GM21737 (cell line): ENCODE measurements around the gene SPSB4.
"Not testable (repeated sequence)": the region's sequence is repeated elsewhere in the genome, so short reads cannot be mapped to it uniquely, and the experiment has no call there.

Experiments
- ATAC-seq: cut with Tn5 transposase; IDR thresholded peaks from one replicate; pipeline ENCODE4 v1.9.1; 2021; ENCODE audit warnings: mild to moderate bottlenecking, moderate library complexity; ENCODE audit not compliant: unreplicated experiment

The SPSB4 gene

GRCh38 chr3:141093971-141094684 is 43.0 kb downstream of the SPSB4 start:
- ATAC-seq = no peak

DNA sequence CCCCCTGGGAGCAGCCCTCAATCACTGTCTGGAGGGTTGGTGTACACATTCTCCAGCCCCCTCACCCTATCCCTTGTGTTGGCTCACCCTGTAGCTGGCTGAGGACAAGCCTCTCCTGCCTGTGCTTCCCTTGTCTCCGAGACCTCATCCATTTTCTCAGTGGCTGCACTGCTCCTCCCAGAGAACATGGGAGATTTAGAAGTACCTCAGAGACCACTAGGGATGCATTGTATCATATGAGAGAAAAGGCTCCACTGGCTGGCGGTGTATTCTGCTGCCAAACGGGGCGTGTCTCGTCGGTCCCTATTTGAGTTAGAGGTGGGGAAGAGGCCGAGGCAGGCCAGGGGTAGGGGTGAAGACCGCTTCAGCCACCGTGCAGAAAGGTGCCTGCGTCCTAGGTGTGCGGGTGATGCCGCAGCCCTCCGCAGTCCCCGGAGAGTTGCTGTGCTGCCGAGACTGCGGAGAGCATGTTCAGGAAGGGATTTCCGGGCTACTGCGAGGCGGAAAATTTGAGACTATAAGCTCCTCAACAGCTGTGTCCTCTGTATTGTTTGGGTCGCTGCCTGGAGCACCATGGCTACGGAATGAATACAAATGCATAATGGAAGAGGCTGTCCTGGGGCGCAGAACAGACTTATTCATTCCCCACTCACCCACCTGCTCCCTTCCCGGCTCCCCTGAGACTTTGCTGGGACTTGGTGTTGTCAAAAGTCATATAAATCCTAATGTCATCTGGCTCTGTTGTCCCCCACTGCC is 43.8 kb downstream of the SPSB4 start:
- ATAC-seq = no peak

GRCh38 chr3:141095546-141095937 is 44.4 kb downstream of the SPSB4 start:
- no peak for ATAC-seq

DNA sequence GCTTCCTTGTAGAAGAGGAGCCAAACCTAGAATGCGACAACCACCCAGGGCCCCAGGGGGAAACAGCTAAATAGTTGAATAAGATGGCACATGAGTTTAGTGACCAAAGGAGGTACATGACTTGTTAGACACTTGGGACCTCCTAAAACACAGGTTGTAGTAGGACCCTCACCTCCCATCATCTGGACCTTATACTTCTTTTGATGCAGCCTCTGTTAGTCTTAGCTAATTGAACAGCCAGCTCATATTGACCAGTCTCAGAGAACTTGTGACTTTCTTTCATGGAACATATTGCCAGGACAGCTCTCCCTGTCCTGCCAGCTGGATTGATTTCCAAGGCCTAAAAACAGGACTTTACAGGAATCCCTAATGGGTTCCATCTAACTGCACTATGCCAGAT is 45.0 kb downstream of the SPSB4 start:
- ATAC-seq = no peak

DNA sequence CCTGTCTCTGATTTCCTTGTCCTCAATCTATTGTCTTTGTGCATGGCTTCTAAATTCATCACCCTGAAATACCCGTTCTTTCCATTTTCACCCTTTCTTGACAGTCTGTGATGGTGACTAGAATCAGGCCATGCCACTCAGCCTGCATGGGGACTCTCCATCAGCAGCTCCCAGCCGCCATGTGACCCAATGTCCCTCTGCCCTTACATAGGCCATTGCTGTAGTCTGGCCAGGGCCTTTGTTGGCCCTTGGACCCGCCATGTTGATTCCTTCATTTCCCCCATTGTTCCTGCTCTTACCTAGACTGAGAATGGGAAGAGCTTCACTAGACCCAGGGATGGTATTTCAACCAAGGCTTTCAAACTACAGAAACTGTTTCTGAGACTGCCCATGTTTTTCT is 45.8 kb downstream of the SPSB4 start:
- no peak for ATAC-seq

DNA sequence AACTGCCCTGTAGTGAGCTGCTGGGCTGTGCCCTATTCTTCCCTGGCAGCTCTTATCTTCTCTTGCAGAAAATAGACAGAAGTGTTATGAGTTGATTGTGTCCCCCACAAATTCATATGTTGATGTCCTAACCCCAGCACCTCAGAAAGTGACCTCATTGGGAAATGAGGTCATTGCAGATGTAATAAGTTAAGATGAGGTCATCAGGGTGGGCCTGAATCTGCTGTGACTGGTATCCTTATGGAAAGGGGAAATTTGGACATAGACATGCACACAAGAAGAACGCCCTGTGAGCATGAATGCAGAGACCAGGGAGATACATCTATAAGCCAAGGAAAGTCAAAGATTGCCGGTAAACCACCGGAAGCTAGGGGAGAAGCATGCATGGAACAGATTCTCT is 49.0 kb downstream of the SPSB4 start:
- ATAC-seq = no peak

DNA sequence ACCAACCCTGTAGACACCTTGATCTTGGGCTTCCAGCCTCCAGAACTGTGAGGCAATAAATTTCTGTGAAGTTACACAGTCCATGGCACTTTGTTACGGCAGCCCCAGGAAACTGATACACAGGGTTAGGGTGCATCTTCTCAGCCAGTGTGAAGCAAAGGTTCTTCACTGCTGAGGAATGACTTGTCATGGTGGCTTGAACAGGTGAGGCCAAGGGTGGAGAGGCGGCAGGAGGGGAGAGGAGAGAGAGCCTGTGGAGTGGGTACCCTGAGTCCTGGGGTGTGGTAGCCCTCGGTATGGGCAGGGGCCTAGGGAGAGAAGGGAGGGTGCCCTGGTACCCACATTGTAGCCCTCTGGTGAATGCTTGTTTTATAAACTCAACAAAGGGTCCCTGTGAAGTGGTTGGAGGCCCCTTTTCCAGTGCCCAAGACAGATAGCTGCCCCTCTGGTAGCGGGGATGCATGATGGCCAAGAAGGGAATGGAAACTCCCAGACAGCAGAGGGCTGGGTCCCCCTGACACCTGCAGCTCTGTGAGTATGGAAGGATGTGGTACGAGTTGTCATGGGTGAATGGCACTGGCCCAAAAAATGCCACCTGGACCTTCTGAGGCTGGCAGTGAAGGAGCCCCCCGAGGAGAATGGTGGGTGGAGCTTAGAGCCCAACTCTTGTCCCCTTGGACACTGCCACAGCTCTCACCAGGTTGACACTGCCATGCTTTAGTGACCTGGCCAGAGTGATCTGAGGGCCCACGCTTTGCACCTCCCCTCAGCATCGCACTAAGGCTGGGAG is 49.6 kb downstream of the SPSB4 start:
- ATAC-seq = no peak

GRCh38 chr3:141102372-141102771 is 51.2 kb downstream of the SPSB4 start:
- ATAC-seq = no peak

- no peak for ATAC-seq
Measured at GRCh38 chr3:141103067-141103466, 51.9 kb downstream of the SPSB4 start.

- no peak for ATAC-seq
Measured at GRCh38 chr3:141103503-141103902, 52.4 kb downstream of the SPSB4 start.

- ATAC-seq = no peak
Measured at GRCh38 chr3:141104151-141104821, 53.1 kb downstream of the SPSB4 start.

GRCh38 chr3:141105828-141106628 is 54.9 kb downstream of the SPSB4 start:
- ATAC-seq = no peak

DNA sequence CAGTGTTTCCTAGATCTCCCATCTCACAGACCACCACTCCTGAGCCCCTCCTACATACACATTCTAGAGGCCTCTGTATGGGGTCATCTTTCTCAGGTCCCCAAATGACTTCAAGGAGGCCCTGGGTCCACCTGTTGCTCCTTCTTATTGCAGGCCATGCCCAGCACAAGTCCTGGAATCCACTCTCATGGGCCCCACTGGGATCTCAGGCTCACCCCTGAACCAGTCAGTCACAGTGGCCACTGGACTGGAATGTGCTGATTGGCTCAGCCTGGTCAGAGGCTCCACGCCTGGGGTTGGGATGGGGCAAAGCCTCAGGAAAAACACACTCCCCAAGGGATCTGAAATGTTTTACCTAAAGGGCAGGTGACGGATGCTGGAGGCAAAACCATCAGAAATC is 55.7 kb downstream of the SPSB4 start:
- no peak for ATAC-seq

- no peak for ATAC-seq
Measured at GRCh38 chr3:141108039-141108438, 56.9 kb downstream of the SPSB4 start.

DNA sequence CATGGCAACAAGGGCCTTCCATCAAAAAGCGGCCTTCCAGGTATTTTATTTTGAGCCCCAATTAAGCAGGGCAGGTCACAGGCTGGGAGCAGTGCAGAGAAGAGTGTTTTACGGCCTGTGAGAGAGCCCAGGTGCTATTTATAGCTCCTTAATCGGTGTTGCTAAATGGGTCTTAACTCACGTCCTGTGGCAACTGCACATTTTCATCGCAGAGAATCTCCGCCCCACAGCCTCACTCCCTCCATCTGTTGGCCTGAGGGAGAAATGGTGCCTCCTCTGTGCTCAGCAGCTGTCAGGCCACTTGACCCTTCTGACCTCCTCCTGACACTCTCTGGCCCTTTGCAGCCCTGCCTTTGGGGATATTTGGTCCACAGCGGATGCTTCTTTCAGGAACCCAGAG is 58.6 kb downstream of the SPSB4 start:
- no peak for ATAC-seq

GRCh38 chr3:141110322-141110721 is 59.2 kb downstream of the SPSB4 start:
- ATAC-seq = no peak

DNA sequence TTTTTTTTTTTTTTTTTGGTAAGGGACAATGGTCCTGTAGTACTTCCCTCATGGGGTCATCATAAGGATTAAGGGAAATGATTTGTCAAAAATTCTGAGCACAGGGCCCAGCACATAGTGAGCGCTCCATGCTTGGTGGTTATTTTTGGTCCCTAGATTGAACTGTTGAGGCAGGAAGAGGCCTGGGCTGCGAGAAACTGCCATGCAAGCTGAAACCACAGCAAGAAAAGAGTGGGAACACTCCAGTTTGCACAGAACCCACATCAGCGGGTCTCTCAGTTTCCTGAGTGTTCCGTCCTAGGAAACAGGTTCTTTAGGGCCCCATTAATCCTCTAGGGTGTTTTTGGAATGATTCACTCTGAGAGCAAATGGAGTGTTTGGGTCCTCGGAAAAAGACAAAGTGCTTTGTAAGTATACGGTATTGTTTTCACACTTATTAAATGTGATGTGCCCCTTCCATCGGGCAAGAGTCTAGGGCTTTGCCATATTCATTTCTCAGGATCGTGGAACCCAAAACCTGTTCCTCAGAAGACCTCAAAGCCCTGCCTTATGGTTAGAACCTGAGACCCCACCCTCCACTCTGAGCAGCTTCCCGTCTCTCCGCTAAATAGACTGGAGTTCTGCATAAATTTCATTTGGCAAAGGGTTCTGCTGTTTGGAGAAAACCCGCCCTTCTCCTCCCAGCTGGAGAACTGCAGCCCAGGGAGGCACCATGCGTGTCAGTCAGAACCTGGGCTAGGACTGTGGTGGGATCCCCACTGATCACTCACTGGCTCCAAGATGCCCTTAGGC is 60.4 kb downstream of the SPSB4 start:
- ATAC-seq = no peak

DNA sequence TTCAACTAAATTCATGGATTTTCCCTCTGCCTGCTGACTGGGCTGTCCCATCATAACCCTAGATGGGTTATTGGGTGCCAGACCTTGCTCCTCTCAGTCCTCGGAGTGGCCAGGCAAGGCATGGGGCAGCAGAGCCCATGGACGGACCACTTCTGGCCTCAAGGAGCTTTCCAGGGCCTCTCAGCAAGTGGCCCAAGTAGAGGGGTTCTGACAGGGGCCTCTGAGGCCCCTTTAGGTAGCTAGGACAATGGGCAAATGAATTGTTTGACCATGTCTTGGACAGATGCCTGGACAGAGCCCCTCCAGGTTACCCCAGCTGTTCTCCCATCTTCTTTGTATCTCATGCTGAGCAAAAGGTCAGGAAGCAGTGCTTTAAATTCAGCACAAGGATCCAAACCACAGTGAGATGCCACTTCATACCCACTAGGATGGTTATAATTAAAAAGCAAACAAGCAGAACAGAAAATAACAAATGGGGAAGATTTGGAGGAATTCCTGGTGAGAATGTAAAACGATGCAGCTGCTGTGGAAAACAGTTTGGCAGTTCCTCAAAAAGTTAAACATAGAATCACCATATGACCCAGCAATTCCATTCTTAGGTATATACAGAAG is 61.6 kb downstream of the SPSB4 start:
- ATAC-seq = no peak

DNA sequence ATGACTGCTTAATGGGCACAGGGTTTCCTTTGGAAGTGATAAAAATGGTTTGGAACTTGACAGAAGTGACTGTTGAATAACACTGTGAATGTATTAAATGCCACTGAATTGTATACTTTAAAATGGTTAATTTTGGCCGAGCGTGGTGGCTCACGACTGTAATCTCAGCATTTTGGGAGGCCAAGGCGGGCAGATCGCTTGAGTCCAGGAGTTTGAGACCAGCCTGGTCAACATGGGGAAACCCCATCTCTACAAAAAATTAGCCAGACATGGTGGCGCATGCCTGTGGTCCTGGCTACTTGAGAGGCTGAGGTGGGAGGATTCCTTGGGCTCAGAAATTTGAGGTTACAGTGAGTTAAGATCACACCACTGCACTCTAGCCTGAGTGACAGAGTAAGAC is 62.5 kb downstream of the SPSB4 start:
- not testable (repeated sequence) for ATAC-seq
